AG04450 (cell line): ENCODE data around the gene CHST5. TPM values are rescaled to one million over a fixed set of nuclear protein-coding genes. Genes with fewer than 3 reads are reported as not detected.
"Not testable (repeated sequence)": the region's sequence is repeated elsewhere in the genome, so short reads cannot be mapped to it uniquely, and the experiment has no call there.

Source experiments
- CTCF ChIA-PET: fragments of 300-600, 350-600 bp; formaldehyde crosslinking; extraction: SDS; loops from one replicate; lab custom pipeline; 2022; ENCODE audit warnings: antibody characterized with exemption, inconsistent platforms; lab: Charles Lee
- POLR2A ChIA-PET: fragments of 350-600 bp; formaldehyde crosslinking; extraction: SDS; loops from one replicate; lab custom pipeline; 2021; ENCODE audit warnings: antibody characterized with exemption, inconsistent platforms; lab: Yijun Ruan, JAX
- DNase-seq: peaks from one replicate; pipeline ENCODE4 v3.0.0-alpha.2; 2011; ENCODE audit warnings: low read depth, low spot score
- H3K27ac ChIP-seq: one replicate; pipeline ENCODE4 v1.5.1; 2012; ENCODE audit warnings: low read depth, low read length, control low read depth
- H3K27me3 ChIP-seq: one replicate; pipeline ENCODE4 v1.6.0; 2012; ENCODE audit warnings: low read length; ENCODE audit not compliant: control insufficient read depth, insufficient read depth
- H3K4me3 ChIP-seq: 2 replicates; pipeline ENCODE4 v1.5.1; 2011; ENCODE audit warnings: mild to moderate bottlenecking, low read depth, low read length, control low read depth
- H3K9me3 ChIP-seq: 2 replicates; pipeline ENCODE4 v1.5.1; 2012; ENCODE audit warnings: low read length; ENCODE audit not compliant: control insufficient read depth, insufficient read depth
- polyA plus RNA-seq: library from polyadenylated mRNA; depleted of rRNA; stranded (reverse); fragments of >200 nt; gene quantifications from 2 replicates; pipeline ENCODE4 v1.2.3, GENCODE V29; 2011
- TF ChIP-seq, protein P1 (sequence below): IDR thresholded peaks from 2 replicates; pipeline ENCODE4 v1.5.1; 2011; ENCODE audit warnings: low read depth, low read length, control low read depth, inconsistent platforms

Gene CHST5
- polyA plus RNA-seq, 1 experiment, result not detected

DNA sequence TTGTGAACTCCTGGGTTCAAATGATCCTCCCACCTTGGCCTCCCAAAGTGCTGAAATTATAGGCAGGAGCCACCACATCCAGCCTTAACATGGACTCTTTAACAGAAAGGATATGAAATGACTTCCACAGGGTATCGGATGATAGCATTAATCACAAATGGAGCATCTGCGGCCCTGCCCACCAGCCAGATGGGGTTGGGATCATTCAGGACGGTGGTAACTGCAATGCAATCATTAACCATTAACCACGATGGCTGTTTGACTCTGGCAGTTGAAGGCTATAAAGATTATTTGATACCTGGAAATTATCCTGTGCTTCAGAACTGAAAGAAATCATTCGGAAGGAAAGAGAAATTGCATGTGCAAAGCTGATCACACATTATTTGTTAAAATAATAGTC lies 5.3 kb upstream of the CHST5 start:
- DNase-seq, result no peak
- POLR2A ChIA-PET, result no interaction called here

DNA sequence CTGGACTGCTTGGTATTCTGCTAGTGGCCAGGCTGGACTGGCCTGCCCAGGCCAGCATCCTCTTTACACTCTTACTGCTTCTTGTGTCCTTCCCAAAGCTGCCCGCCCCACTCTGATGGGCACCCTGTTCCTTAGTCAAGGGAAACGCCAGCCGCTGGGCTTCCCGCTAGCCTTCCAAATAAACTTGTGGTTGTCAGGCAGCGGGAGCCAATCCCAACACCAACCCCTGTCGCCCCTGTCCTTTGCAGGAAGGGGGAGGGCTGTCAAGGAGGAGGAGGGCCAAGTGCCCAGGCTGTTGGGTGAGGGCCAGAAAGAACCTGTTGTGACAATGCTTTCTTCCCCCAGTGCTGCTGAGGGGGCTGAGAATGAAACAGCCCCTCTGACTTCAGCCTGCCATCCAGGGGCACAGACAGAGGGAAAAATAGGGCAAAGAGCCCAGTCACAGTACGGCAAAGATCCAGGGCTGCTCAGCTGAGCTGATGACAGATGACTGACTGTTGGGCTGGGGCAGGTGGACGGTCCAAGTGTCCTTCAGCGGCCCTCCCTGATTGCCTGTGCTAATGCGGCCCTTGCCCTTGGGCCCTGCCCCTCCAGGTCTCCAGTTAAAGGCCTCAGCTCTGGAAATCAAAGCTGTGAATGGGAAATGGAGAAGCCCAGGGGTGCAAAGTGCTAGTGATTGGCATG lies 3.1 kb upstream of the CHST5 start:
- H3K27ac ChIP-seq, H3K27me3 ChIP-seq, H3K9me3 ChIP-seq, POLR2A ChIA-PET, H3K4me3 ChIP-seq, DNase-seq, CTCF ChIA-PET: not testable (repeated sequence)

More for the DNA sequence above, 5.3 kb upstream of the CHST5 start:
- Histone ChIP-seq H3K4me3 (no peak overlapping the region), H3K27ac (no peak overlapping the region), H3K9me3 (no peaks in the 10 kb centered on the region), H3K27me3 (no peaks in the 10 kb centered on the region)
- CTCF ChIA-PET, result no interaction called here
- TF ChIP-seq, protein P1, sequence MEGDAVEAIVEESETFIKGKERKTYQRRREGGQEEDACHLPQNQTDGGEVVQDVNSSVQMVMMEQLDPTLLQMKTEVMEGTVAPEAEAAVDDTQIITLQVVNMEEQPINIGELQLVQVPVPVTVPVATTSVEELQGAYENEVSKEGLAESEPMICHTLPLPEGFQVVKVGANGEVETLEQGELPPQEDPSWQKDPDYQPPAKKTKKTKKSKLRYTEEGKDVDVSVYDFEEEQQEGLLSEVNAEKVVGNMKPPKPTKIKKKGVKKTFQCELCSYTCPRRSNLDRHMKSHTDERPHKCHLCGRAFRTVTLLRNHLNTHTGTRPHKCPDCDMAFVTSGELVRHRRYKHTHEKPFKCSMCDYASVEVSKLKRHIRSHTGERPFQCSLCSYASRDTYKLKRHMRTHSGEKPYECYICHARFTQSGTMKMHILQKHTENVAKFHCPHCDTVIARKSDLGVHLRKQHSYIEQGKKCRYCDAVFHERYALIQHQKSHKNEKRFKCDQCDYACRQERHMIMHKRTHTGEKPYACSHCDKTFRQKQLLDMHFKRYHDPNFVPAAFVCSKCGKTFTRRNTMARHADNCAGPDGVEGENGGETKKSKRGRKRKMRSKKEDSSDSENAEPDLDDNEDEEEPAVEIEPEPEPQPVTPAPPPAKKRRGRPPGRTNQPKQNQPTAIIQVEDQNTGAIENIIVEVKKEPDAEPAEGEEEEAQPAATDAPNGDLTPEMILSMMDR, result no peak

DNA sequence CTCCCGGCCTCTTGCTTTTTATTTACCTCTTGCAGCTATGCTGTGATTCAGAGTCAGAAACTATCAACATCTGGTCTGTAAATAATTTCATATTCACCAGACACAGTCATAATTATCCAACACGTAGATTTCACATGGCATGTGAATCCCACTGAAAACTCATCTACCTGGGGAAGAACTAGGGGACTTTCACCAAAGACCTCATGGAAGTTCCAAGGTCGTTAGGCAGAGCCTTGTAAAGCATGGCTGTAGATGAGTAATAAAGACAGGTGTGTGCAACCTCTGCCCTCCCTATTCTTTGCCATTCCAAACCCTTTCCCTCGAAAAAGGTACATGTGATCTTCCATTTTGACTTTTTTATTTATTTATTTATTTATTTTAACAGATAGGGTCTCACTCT lies 1.9 kb upstream of the CHST5 start:
- Histone ChIP-seq H3K9me3 (no peaks in the 10 kb centered on the region), H3K27ac (no peak overlapping the region), H3K4me3 (no peak overlapping the region), H3K27me3 (peaks cover 3% of the 10 kb centered on the region)
- ChIA-PET POLR2A (interaction anchor here (0.5 to 1.0 kb wide), 2 partner anchors 104 kb away, joined by 3 to 5 read pairs; partner anchors contain the start of gene CFDP1), CTCF (interaction anchor here (0.6 to 0.9 kb wide), 2 partner anchors 66 to 1902 kb away, joined by 3 to 5 read pairs; no protein-coding TSS in a partner anchor)
- DNase-seq, result no peak
- TF ChIP-seq, protein P1, result no peak

DNA sequence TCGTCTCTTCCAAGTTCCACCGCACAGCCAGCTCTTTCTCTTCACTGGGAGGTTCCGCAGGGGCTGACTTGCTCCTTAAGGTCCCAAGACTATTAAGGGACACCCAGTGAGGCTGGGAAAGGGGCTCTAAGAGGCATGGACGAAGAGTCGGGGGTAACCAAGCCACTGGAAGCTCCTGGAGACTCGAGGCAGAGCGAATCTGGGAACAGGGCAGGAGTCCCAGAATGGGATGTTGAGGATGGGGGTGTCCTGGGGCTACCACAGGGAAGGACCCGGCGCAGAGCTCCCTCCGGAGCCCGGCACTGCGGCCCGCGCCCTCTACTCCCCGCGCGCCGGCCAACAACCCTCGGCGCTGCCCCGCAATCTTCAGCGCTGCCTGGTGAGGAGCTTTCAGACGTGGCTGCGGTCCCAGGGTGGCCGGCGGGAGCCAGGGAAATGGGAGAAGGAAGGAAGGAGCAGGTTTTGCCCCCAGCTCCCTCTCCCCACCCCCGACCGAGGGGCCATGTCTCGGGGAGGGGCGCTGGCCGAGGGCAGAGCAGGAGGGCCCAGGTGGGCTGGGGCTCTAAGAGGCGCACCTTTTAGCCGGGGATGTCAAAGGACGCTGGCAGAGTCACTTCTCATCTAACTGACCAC lies 581 bp downstream of the CHST5 start:
- no peak for DNase-seq
- Histone ChIP-seq H3K4me3 (no peak overlapping the region), H3K27me3 (peaks cover 14% of the 10 kb centered on the region), H3K9me3 (no peaks in the 10 kb centered on the region), H3K27ac (no peak overlapping the region)
- TF ChIP-seq, protein P1, result no peak
- POLR2A ChIA-PET, result no interaction called here
- CTCF ChIA-PET, result interaction anchor here (0.5 to 2.2 kb wide), 3 partner anchors 17 to 70 kb away, joined by 3 to 9 read pairs (median 4); no protein-coding TSS in a partner anchor

DNA sequence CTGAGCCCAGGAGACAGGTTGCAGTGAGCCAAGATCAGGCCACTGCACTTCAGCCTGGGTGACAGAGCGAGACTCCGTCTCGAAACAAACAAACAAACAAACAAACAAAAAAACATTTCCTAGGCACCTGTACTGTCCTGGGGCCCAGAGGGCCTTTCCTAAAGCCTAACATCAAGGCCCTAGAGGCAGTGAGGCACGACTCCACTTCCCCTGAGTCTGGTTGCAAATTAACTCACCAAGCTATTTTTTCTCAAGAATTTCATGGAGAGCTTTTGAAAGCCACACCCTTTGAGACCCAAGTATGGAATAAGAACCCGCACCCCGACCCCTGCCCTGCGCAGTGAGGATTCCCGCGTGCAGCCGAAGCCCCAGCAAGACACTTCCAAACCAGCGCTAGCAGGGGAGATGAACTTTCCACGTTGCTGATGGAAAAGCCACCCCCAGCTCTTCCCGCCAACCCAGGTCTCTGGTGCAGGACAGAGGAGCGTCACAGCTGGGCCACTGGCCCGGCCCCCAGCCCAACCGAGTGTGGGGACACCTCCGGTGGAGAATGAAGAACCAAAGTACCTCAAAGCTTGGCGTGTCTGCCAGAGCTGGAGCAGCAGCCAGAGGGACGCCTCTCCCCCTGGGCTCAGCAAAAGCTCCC lies 1.2 kb downstream of the CHST5 start:
- ChIA-PET CTCF (interaction anchor here (0.5 to 2.2 kb wide), 3 partner anchors 16 to 70 kb away, joined by 3 to 9 read pairs (median 4); no protein-coding TSS in a partner anchor), POLR2A (interaction anchor here (0.7 kb wide), 1 partner anchor 17 kb away, joined by 4 read pairs; no protein-coding TSS in a partner anchor)
- H3K27me3 ChIP-seq, result peaks cover 14% of the 10 kb centered on the region
- no peak for DNase-seq
- TF ChIP-seq, protein P1, result no peak
- H3K27ac ChIP-seq, result no peak overlapping the region
- peaks cover 6% of the 10 kb centered on the region; the same call in 1 of the 2 replicates for H3K9me3 ChIP-seq
- no peak overlapping the region for H3K4me3 ChIP-seq
